Measurements from ENCODE around the gene ZFAND2A. TPM values are rescaled to one million over a fixed set of nuclear protein-coding genes. Genes with fewer than 3 reads are reported as not detected.
A peak's percentile ranks its signal among the peaks of the same experiment; 100 is the strongest.

Gene ZFAND2A
- total RNA-seq, 2 experiments from 2014 or later = 31.3 to 33.2 TPM

- Mint-ChIP-seq H3K9me3 (no peaks in the 10 kb centered on the region), H3K4me3 (no peak overlapping the region), H3K36me3 (no peaks in the 10 kb centered on the region), H3K4me1 (peaks cover 6% of the 10 kb centered on the region), H3K27me3 (no peaks in the 10 kb centered on the region), H3K27ac (no peak overlapping the region)
- no peak for ATAC-seq (ENCODE audit: low read depth)
- POLR2A ChIA-PET = no interaction called here
- no peak for DNase-seq
Observed at GRCh38 chr7:1109581-1110310, 50.2 kb downstream of the ZFAND2A start.

- DNase-seq (no peak), ATAC-seq (ENCODE audit: low read depth) (no peak)
- Mint-ChIP-seq H3K4me1 (peaks cover 13% of the 10 kb centered on the region), H3K27ac (no peak overlapping the region), H3K9me3 (no peaks in the 10 kb centered on the region), H3K36me3 (no peaks in the 10 kb centered on the region), H3K27me3 (no peaks in the 10 kb centered on the region), H3K4me3 (no peak overlapping the region)
- POLR2A ChIA-PET = no interaction called here
Observed at GRCh38 chr7:1108264-1108920, 51.6 kb downstream of the ZFAND2A start.

GRCh38 chr7:1106793-1107421 is 53.1 kb downstream of the ZFAND2A start:
- POLR2A ChIA-PET = no interaction called here
- H3K36me3 Mint-ChIP-seq = no peaks in the 10 kb centered on the region
- DNase-seq = no peak
- no peaks in the 10 kb centered on the region for H3K9me3 Mint-ChIP-seq
- H3K27ac Mint-ChIP-seq = no peak overlapping the region
- H3K4me3 Mint-ChIP-seq = no peak overlapping the region
- H3K27me3 Mint-ChIP-seq = no peaks in the 10 kb centered on the region
- ATAC-seq (ENCODE audit: low read depth) = no peak
- peaks cover 20% of the 10 kb centered on the region for H3K4me1 Mint-ChIP-seq

- Mint-ChIP-seq H3K4me3 (no peak overlapping the region), H3K4me1 (peaks cover 20% of the 10 kb centered on the region), H3K36me3 (no peaks in the 10 kb centered on the region), H3K27me3 (no peaks in the 10 kb centered on the region), H3K9me3 (no peaks in the 10 kb centered on the region), H3K27ac (peak overlapping the region; percentile 58)
- DNase-seq (no peak), ATAC-seq (ENCODE audit: low read depth) (no peak)
- POLR2A ChIA-PET = no interaction called here
Observed at GRCh38 chr7:1106063-1106792, 53.8 kb downstream of the ZFAND2A start.

- Mint-ChIP-seq H3K4me1 (peaks cover 20% of the 10 kb centered on the region), H3K36me3 (no peaks in the 10 kb centered on the region), H3K27ac (peak overlapping the region; percentile 77), H3K4me3 (no peak overlapping the region), H3K9me3 (no peaks in the 10 kb centered on the region), H3K27me3 (no peaks in the 10 kb centered on the region)
- ATAC-seq (ENCODE audit: low read depth) = no peak
- no peak for DNase-seq
- POLR2A ChIA-PET = no interaction called here
Observed at GRCh38 chr7:1105189-1105588, 54.8 kb downstream of the ZFAND2A start.

GRCh38 chr7:1104516-1105179 is 55.3 kb downstream of the ZFAND2A start:
- Mint-ChIP-seq H3K4me3 (peak overlapping the region; percentile 13), H3K27ac (peak overlapping the region; percentile 77), H3K36me3 (no peaks in the 10 kb centered on the region), H3K4me1 (peaks cover 20% of the 10 kb centered on the region), H3K27me3 (no peaks in the 10 kb centered on the region), H3K9me3 (no peaks in the 10 kb centered on the region)
- ATAC-seq (ENCODE audit: low read depth) = no peak
- no peak for DNase-seq
- POLR2A ChIA-PET = interaction anchor here (0.6 to 1.4 kb wide), 2 partner anchors 18 to 33 kb away, joined by 3 to 6 read pairs; a partner anchor contains a TSS

- no peak for ATAC-seq (ENCODE audit: low read depth)
- H3K4me3 Mint-ChIP-seq = peak overlapping the region; percentile 28
Observed at GRCh38 chr7:1103789-1104515, 56.0 kb downstream of the ZFAND2A start.

GRCh38 chr7:1103009-1103788 is 56.8 kb downstream of the ZFAND2A start:
- Mint-ChIP-seq H3K4me1 (peaks cover 20% of the 10 kb centered on the region), H3K27ac (peak overlapping the region; percentile 73), H3K4me3 (peak overlapping the region; percentile 28), H3K27me3 (no peaks in the 10 kb centered on the region), H3K36me3 (peaks cover 1% of the 10 kb centered on the region), H3K9me3 (no peaks in the 10 kb centered on the region)
- peak; percentile 29 for DNase-seq
- ATAC-seq (ENCODE audit: low read depth) = peak; percentile 49
- POLR2A ChIA-PET = interaction anchor here (1.4 kb wide), 1 partner anchor 35 kb away, joined by 6 read pairs; a partner anchor contains a TSS

More at GRCh38 chr7:1103789-1104515, 56.0 kb downstream of the ZFAND2A start:
- Mint-ChIP-seq H3K27me3 (no peaks in the 10 kb centered on the region), H3K27ac (peak overlapping the region; percentile 73), H3K9me3 (no peaks in the 10 kb centered on the region), H3K4me1 (peaks cover 20% of the 10 kb centered on the region), H3K36me3 (no peaks in the 10 kb centered on the region)
- POLR2A ChIA-PET = interaction anchor here (0.6 to 1.4 kb wide), 2 partner anchors 18 to 34 kb away, joined by 3 to 6 read pairs; a partner anchor contains a TSS
- peak; percentile 39 for DNase-seq

Other genes starting within 250 kb of the ZFAND2A start
- 10 to 100 TPM; 25.0 to 29.8 TPM for gene ADAP1, start 205.5 kb downstream of the ZFAND2A start, total RNA-seq
- 10 to 100 TPM; 26.2 to 29.3 TPM for gene COX19, start 184.6 kb downstream of the ZFAND2A start, total RNA-seq
- gene CYP2W1, start 177.0 kb downstream of the ZFAND2A start, total RNA-seq = not detected
- gene GPR146, start 115.7 kb downstream of the ZFAND2A start, total RNA-seq = 1 to 10 TPM; 2.1 to 4.1 TPM
- under 1 TPM; 0.19 to 0.26 TPM for gene GPER1, start 72.1 kb downstream of the ZFAND2A start, total RNA-seq
- not detected for gene UNCX, start 72.7 kb upstream of the ZFAND2A start, total RNA-seq

All from activated naive CD8-positive, alpha-beta T cell treated with anti-CD3 and anti-CD28 coated beads, Interleukin-2, amount 10 ng/mL, durations not matched to agents 7 days and 5 days (primary cell).